Neural cell (in vitro differentiated cells): ENCODE data around the gene H6PD.

Experiments used
- CTCF ChIP-seq: fragments of 450-650 bp; IDR thresholded peaks from 2 replicates; pipeline ENCODE4 v1.5.1; 2014; ENCODE audit warnings: antibody characterized with exemption, mild to moderate bottlenecking, moderate library complexity; ENCODE audit not compliant: poor library complexity, severe bottlenecking
- EP300 ChIP-seq: fragments of 450-650 bp; conservative IDR thresholded peaks from 2 replicates; pipeline ENCODE4 v1.6.1; 2014; ENCODE audit warnings: antibody characterized with exemption, mild to moderate bottlenecking, moderate library complexity; ENCODE audit not compliant: poor library complexity, severe bottlenecking
- POLR2AphosphoS5 ChIP-seq: IDR thresholded peaks from 2 replicates; pipeline ENCODE4 v1.6.1; 2012

GRCh38 chr1:9247894-9248293 lies 13.3 kb downstream of the H6PD start:
- no peak for TF ChIP-seq CTCF
- TF ChIP-seq POLR2AphosphoS5 = no peak
- TF ChIP-seq EP300 = no peak
